AG08396 (cell line): ENCODE measurements around the gene C2orf68.
"Not testable (repeated sequence)": the region's sequence is repeated elsewhere in the genome, so short reads cannot be mapped to it uniquely, and the experiment has no call there.

Source experiments
- DNase-seq: peaks from one replicate; pipeline ENCODE4 v3.0.0; 2012; ENCODE audit warnings: low spot score, mixed read lengths

The C2orf68 gene

DNA sequence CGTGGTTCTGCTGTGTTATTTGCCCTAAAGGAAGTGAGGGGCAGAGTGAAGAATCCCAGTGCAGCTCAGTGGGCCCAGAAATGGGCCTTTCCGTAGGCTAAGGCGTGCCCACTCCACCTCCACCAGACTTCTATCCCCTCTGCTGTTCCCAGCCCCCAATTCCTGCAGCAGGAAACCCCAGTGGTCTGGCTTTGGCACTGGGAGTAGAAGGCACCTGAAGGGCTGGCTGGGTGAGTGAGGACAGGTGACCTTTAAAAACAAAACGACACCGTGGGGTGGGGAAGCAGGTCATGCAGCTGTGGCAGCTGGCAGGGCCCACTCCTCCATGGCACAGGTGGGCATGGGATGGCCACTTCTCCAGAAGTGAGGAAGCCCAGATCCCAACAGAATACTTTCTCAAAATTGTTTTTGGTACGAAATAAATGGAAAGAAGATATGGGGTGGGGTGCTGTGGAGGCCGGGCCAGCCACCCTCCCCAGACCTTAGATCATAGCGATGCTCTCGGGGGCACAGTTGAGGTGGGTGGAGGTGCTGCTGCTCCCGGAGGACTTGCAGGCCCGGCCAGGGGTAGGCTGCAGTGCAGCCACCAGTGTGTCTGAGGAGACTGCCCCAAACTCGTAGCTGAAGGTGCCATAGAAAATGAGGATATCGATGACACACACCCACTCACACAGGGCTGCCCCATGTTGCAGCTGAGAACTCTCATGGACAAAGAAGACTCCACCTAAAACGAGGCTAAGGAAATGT, 13.1 kb downstream of the C2orf68 start:
- DNase-seq = no peak

DNA sequence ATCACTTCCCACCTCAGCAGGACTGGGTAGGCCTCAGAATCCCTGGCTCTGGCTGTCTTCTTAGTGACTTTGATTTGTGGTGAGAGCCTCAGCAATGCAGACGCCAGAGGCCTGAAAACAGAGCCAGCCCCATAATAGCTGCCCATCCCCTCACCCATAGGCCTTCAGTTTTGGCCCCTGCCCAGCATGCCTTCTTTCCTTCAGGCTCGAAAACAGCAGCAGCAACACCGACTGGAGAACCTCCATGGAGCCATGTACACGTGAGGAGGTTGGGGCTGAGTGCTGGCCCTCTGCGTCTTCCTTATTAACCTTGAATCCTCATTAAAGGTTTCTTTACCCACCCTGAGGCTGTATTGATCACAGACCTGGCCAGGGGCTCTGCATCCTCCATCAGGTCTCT, 14.6 kb downstream of the C2orf68 start:
- no peak for DNase-seq

DNA sequence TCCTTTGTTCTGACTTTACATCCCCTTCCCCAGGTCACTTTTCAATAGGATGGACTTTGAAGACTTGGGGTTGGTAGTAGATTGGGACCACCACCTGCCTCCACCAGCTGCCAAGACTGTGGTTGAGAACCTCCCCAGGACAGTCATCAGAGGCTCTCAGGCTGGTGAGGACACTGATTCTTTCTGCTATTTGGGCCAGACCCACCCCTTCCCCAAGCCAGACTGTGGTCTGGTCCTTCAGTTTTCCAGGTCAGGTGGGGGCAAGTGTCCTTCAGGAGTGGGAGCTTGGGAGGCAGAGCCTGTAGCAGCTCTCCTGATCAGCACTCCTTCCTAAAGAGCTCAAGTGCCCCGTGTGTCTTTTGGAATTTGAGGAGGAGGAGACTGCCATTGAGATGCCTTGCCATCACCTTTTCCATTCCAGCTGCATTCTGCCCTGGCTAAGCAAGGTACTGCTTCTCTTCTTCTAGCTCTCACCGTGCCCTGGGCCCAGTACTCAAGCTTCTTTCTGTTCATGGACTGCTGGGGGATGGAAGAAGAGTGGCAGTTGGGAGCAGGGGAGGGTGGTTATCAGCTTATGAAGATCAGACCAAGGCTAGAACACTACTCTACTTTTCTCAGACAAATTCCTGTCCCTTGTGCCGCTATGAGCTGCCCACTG, 15.3 kb downstream of the C2orf68 start:
- no peak for DNase-seq

DNA sequence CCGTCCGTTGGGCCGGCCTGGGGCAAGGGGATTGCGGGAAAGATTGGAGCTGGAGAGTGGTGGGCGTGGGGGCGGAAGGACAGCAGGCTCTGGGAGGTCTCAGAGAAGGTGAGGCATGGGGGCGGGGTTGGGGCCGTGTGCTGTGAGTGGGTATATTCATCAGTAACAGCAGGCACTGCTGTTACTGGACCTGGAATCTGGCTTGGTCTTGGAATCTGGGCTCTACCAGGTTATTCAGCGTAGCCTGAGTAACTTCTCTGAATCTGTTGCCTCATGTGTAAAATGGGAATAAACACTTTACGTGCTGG, 15.9 kb downstream of the C2orf68 start:
- DNase-seq = no peak

DNA sequence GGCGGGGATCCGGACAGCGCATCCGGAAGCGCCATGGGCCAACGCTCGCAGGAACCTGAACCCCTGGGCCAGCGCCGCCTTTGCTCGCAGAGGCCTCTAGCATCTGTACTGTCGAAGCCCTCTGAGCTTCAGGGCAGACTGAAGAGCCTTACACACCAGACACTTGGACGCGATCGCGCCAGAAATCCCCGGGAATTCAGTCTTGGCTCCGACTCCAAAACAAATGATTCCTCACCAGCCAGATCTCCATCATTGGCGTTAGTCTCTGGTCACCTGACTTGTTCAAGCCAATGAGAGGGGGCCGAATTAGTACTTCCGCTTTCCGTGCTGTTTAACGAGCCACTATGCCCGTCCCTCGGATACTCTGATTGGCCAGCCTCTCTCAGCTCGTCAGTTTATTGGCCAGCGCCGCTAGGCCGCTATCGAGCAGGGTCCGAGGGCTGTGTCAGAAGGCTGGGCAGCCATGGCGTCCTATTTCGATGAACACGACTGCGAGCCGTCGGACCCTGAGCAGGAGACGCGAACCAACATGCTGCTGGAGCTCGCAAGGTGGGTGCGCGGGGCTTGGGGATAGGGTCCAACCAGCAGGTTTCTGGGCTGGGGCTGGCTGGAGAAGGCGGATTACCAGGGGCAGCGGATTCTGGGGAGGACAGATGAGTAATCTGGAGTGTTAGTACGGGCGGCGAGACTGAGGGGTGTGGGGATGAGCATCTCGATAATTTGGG, 16.4 kb downstream of the C2orf68 start, which contains the start of gene RNF181:
Gene RNF181, plus strand, starts transcription at position 445 of the 725 bp plus-strand sequence. Its CDS starts 19 bp downstream, at position 464.
- peak; percentile 95 for DNase-seq

DNA sequence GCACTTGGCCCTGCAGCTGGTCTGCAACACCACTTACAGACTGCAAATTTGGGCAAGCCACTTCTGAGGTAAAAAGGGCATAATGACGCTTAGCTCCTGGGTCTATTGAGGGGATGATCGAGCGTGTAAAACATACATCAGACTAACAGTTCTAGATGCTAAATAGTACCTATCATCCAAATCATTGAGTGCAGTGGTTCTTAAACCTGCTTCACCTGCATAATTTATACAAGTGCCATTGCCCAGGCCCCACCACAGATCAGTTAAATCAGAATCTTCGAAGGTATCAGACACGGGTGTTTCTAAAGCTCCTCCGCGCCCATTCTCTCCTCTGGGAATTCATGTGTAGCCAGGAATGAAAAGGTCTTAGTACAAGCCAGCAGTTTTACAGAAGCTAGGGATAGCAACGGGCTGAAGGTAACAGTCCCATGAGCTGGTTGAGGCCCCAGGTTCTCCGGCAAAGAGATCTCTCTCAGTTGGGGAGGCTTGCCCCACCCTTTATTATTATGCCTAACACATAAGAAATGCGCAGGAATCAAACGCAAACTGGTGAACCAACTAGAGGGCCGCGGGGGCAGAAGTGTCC, 17.1 kb downstream of the C2orf68 start:
- DNase-seq = no peak

DNA sequence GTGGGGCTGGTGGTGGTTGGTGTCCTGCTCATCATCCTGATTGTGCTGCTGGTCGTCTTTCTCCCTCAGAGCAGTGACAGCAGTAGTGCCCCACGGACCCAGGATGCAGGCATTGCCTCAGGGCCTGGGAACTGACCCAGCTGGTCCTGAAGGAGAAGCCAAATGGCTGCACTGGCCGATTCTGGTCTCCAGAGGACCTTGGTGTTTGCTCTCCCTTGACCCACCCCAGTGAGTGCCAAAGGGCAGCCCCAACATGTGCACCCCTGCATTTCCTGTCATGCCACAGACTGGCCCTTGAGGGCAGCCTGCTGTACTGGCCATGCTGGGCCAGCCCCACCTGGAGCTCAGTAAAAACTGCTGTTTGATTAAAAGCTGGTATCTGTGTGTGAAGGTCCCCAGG, 18.8 kb downstream of the C2orf68 start:
- DNase-seq = no peak

DNA sequence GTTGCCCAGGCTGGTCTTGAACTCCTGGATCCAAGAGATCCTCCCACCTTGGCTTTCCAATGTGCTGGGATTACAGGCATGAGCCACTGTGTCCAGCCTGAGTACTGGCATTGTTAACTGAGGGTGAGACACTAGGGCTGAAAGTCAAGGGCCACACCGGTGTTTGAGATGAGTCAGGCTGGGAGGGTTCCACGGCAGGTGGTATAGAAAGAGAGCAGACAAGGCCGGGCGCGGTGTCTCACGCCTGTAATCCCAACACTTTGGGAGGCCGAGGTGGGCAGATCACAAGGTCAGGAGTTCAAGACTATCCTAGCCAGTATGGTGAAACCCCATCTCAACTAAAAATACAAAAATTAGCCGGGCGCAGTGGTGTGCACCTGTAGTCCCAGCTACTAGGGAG, 19.6 kb downstream of the C2orf68 start:
- not testable (repeated sequence) for DNase-seq

DNA sequence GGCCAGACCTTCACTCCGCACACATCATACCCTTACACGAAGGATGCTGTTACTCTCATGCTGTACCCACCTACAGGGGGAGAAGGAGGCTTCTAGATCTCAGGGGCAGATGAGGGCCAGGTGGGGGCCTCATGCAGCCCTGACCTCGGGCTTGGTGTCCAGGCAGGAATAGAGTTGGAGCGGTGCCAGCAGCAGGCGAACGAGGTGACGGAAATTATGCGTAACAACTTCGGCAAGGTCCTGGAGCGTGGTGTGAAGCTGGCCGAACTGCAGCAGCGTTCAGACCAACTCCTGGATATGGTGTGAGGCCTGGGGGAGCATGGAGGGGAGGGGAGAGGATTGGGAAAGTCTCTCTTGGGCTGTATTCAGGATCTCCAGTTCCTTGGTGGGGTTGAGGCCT, 20.3 kb downstream of the C2orf68 start:
- DNase-seq = no peak

DNA sequence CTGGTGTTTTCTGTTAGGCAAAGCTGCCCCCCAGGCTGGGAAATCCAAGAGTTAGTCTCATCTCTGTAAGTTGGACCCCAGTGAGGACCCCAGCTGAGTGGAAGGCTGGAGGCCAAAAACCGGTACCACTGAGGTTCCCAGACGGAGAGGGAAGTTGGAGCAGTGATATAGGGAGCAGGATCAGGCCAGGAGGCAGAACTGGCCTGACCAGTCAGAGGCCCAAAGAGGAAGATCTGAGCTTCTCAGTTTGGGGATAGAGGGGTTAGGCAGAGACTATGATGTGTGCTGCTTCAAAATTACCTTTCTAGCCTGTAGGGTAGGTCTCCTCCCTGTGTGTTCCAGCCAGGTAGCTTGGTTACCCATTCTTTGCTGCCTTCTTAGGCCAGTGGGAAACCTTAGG, 20.9 kb downstream of the C2orf68 start:
- DNase-seq = no peak

DNA sequence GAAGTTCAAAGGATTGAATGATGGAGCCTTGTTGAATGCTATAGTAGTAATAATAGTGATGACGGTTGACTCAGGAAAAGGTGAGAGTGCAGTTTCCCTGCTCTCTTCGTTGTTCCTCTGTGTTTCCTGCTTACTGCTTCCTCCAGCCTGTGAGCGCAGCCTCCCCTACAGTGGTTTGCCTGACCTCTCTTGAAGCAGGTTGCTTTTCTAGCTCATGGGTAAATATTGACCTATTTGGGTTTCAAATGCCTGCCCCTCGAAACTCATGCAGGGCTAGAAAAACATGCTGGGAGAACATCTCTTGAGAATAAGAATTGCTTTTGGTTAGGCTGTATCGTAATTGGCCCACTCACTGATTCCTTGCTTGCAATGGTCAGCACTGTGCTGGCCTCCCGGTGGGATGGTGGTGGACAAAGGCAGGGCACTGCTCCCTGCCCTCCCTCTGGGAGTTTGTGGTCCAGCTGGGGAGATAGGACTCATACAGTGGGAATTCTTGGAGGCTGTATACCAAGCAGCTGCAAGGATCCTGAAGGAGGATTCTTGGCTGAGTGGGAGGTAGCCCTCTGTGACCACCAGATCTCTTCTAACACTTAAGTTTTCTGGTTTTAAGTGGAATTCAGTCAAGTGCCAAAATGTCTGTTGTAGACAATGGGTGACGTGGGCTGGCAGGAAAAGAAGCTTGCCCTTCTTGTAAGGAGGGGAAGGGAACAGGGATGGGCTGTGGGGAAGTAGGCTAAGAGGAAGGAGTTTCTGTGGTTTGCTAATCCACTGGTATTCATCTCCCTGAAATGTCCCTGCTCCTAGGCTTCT, 21.7 kb downstream of the C2orf68 start:
- peak; percentile 69 for DNase-seq

DNA sequence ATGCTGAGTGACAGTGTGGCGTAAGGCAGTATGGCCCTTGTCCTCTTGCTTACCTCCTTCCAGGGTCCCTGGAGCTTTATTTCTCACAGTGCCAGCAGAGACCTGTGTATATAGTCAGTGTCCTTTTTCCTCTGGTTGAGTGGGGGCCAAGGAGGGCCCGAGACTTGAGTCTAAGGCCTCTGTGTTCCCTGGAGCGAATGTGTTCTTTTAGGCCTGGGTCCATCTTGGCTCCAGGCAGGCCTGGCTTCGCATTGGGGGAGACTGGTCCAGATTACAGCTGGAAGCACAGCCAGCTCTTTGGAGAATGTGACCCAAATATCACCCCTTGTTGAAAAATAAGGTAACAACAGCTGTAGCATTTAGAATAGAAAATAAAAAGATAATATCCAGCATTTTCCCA, 22.7 kb downstream of the C2orf68 start:
- no peak for DNase-seq

DNA sequence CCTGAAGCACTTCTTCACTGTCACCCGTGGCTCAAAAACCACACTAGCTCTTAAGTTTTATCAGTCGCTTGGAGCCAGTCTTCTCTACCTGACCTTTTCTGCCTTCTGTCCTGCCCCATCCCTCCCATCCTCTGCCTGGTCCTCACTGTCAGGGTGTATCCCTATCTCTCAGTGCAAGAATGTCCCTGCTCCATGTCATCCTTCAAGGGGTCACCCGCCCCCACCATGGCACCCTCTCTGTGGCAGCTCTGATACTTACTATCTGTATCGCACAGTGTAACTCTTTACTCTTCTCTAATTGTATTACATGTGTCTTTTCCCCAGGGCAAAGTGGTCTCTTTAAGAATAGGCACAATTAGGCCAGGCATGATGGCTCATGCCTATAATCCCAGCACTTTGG, 23.2 kb downstream of the C2orf68 start:
- no peak for DNase-seq

DNA sequence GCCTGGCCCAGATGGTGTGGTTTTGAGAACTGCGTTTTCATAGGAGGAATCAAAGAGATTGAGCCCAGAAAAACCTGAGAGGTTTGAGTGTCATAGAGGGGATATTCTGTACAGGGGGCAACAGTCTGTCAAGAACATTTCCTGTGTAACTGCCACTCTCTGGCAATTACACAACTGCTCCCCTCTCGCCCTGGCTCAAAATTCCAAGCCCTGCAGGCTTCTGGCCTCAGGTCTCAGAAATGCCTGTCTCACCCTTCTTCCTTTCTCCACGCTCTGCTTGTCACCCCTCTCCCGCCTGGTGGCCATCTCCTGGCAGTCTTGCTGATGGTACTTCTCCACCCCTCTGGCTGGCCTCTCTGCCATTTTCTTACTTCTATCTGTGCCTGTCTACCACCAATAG, 23.6 kb downstream of the C2orf68 start:
- DNase-seq = no peak

DNA sequence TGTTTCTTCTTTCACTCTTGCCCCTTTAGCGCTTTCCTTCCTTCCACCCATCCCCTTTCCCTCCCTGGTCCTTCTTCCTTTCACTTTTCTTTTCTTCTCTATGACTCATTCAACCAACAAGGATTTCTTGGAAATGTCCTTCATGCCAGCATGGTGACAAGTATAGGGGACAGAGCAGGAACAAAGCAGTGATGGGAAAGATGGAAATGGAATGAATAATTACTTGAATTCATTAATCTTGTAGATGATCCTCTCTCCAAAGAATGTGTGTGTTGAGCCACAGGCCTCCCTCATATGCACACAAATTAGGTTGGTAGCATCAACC, 26.1 kb downstream of the C2orf68 start:
- peak; percentile 72 for DNase-seq

DNA sequence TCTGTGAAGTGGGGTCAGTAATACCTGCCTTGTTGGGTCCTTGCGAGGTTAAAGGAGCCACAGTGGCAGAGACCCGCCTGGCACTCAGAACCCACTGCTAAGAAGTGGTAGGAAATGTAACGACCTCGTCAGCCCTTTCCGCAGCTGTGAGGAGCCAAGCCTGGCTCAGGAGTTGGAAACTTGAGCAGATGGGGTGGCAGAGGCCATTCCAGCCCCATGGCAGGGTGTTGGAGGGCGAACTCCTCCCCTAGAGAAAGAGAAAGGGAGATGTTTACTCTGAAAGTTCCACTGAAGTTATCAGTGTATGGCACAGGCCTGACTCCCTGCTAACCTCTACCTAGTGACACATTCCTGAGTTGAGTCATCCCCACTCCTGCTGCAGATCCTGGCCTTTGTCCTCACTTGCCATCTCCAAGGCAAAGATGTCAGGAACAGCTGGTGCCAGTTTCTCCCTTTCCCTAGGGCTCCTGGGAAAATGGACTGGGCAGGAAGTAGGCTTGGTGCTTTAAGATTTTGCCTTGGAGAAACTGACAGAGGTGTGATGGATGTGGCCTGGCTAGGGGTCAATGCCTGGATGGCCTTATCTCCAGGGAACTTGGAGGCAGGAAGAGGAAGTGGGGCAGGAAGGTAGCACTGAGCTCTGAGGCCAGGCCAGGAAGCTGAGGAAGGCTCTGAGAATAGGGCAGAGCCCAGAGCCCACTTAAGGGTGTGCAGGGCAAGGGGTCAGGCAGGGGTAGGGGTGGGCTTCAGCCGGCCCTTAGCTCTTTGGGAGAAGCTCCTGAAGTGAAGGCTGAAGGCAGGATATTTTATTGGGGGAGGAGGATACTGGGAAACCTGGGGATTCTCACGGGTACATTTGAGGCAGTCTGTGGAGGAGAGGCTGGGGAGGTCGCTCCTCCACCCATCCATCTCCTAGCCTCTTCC, 26.7 kb downstream of the C2orf68 start:
- DNase-seq = peak; percentile 79

DNA sequence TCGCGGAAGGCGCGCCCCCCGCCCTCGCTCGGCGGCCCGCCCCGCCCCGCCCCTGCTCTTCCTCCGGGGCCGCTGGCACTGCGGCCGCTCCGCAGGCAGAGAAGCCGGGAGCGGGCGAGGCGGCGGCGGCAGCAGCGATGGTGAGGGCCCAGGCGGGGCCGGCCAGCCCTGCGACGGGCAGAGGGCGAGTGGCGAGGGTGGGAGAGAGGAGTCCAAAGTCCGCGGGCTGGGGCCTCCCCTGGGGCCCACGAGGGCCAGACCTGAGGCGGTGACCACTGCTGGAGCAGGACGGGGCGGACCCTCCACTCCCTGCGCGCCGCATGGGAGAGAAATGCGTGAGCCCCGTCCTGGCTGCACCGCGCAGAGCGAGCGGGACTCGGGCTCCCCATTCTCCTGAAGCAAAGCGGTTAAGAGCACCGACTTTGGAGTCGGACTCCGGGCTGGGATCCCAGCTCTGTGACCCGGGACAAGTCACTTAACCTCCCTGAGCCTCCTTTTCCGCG, 27.5 kb downstream of the C2orf68 start, which contains the start of gene VAMP5:
Gene VAMP5, plus strand, starts transcription at position 78 of the 503 bp plus-strand sequence. Its CDS starts 60 bp downstream, at position 138.
- peak; percentile 75 for DNase-seq

DNA sequence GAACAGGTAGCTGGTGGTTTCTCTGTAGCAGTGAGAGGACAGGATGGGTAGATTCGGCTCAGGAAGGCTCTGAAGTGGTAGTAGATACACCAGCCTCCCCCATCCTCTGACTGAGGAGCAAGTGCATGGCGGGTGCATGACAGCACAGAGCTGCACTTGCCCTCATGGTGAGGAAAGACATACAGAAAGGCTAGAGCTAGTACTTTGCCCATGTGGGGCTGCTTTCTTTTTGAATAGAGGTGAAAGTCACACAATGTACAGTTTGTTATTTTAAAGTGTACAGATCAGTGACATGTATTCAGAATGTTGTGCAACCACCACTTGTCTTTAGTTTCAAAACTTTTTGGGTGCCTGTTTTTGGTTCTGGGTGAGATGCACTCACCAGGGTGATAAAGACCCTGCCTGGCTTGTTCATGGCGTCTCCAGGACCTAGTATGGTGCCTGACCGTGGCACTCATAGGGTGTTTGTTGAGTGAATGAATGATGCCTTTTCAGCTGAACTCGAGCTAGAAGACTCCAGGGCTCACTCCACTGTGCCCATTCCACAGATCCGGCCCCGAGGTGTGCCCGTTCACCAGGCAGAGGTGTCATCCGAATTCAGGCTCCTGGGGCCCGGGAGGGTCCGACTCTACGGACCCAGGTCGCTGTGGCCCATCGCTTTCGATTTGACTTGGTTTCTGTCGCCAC, 28.1 kb downstream of the C2orf68 start:
- DNase-seq = no peak

DNA sequence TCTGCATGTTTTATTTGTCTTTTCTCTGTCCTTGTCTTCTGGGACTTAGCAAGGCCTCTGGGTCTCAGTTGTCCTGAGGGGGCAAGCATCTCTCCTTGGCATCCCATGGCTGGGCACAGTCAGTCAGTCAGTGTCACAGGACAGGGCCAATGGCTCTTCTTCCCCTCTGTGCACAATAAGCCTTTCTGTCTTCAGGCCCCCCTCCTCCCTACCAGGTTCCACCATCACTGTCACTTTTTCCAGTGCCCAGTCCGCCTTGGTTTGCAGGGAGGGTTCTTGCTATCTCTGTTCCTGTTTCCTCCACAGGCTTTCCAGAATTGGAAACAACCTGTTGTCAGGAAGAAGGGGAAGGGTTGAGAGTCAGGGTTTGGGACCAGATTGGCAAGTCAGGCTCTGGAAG, 29.4 kb downstream of the C2orf68 start:
- no peak for DNase-seq

DNA sequence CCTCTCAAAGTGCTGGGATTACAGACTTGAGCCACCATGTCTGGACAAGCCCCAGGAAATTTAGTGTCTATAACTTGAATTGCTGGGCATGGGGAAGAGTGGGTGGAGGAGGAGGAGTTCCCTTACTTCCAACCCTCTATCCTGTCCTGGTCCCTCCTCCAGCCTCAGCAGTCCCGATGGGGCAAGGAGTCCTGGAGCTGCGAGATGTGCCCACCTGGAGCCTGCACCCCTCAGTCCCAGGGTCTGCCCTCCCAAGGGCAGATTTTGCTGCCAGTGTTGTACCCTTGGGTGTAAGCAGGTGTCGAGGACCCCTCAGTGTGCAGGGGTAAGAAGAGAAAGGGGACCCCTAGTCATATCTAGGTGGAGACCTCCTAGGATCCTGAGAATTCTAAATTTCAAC, 31.7 kb downstream of the C2orf68 start:
- DNase-seq = no peak
